Measurements from ENCODE around the gene SLC9A7.

- TF ChIP-seq CTCF (conservative IDR thresholded peaks at IDR 0.05 in 1 of 2, IDR thresholded peaks at IDR 0.05 in 1 of 2; ENCODE audit: low read depth in 1 of 2, low read length in 2 of 2) (no peak), EZH2 (IDR thresholded peaks at IDR 0.05; ENCODE audit: low read length, missing control alignments) (no peak)
These were observed 176.0 kb downstream of the SLC9A7 start for GRCh38 chrX:46582966-46583365.
